Gastrocnemius medialis (tissue), 4 donors: ENCODE data around the gene UNC13D.

Experiments
- POLR2A ChIP-seq, 2 donors: fragments of 450-650 bp; IDR thresholded peaks; one replicate each; pipeline ENCODE4 v1.6.1; 2017; ENCODE audit warnings: antibody characterized with exemption in 2 of 2, mild to moderate bottlenecking in 2 of 2, moderate library complexity in 2 of 2
- TF ChIP-seq, protein P1 (sequence below), 5 experiments: fragments of 450-650 bp in 3 of 5; fragments of 200-600 bp in 2 of 5; sonication (generic) in 2 of 5; IDR thresholded peaks in 4 of 5; conservative IDR thresholded peaks in 1 of 5; 1 replicate in 4 of 5; 2 replicates in 1 of 5; pipeline ENCODE4 v1.5.1; 2016 to 2019; ENCODE audit warnings: antibody characterized with exemption in 5 of 5, mild to moderate bottlenecking in 3 of 5, moderate library complexity in 3 of 5

DNA sequence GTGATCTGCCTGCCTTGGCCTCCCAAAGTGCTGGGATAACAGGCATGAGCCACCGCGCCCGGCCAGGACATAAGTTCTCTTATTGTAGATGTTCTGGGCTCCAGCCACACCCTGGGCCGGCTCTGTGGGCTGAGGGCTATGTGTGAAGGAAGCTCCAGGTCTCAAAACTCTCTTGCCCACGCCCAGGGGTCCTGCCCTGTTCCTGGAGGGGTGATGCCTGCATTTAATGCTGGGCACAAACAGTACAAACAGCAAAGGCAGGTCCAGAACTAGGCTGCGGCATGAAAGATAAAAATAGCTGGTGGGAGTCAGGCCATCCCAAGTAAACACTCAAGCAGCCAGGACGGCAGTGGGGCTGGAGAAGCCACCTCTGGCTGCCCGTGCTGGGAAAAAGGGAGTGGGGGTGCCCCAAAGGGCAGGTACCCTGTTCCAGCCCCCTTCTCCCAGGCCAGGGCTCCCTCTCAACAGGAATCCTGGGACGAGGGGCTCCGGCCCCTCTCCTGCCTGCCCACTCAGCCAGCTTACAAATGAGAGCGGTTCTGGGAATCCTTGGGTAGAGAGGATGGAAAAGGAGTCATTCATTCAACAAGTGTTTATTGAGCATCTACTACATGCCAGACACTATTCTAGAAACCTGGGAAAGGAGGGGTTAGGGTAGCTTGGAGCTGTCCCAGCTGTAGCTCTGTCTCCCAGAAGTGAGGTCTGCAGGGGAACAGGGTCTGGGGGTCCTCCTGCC, 29.6 kb upstream of the UNC13D start:
- no peak for TF ChIP-seq POLR2A (IDR thresholded peaks at IDR 0.05)
- TF ChIP-seq, protein P1, sequence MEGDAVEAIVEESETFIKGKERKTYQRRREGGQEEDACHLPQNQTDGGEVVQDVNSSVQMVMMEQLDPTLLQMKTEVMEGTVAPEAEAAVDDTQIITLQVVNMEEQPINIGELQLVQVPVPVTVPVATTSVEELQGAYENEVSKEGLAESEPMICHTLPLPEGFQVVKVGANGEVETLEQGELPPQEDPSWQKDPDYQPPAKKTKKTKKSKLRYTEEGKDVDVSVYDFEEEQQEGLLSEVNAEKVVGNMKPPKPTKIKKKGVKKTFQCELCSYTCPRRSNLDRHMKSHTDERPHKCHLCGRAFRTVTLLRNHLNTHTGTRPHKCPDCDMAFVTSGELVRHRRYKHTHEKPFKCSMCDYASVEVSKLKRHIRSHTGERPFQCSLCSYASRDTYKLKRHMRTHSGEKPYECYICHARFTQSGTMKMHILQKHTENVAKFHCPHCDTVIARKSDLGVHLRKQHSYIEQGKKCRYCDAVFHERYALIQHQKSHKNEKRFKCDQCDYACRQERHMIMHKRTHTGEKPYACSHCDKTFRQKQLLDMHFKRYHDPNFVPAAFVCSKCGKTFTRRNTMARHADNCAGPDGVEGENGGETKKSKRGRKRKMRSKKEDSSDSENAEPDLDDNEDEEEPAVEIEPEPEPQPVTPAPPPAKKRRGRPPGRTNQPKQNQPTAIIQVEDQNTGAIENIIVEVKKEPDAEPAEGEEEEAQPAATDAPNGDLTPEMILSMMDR (IDR thresholded peaks at IDR 0.05 in 4 of 5, conservative IDR thresholded peaks at IDR 0.05 in 1 of 5): no peak
